Stromal cell of bone marrow (primary cell): ENCODE measurements around the gene MAGI1.
"Not testable (repeated sequence)": the region's sequence is repeated elsewhere in the genome, so short reads cannot be mapped to it uniquely, and the experiment has no call there.

Source experiments
- DNase-seq: peaks from one replicate; pipeline ENCODE4 v3.0.0-alpha.2; 2012; ENCODE audit warnings: low read depth

MAGI1 gene

GRCh38 chr3:65749066-65749465 lies 289.7 kb downstream of the MAGI1 start:
- no peak for DNase-seq

GRCh38 chr3:65748326-65748725 lies 290.4 kb downstream of the MAGI1 start:
- no peak for DNase-seq

GRCh38 chr3:65746848-65747247 lies 291.9 kb downstream of the MAGI1 start:
- DNase-seq: no peak

- no peak for DNase-seq
Observed at GRCh38 chr3:65745306-65745705, 293.4 kb downstream of the MAGI1 start.

- DNase-seq: no peak
Observed at GRCh38 chr3:65742914-65743313, 295.8 kb downstream of the MAGI1 start.

GRCh38 chr3:65741540-65741939 lies 297.2 kb downstream of the MAGI1 start:
- no peak for DNase-seq

GRCh38 chr3:65739901-65740541 lies 298.7 kb downstream of the MAGI1 start:
- no peak for DNase-seq

- no peak for DNase-seq
Observed at GRCh38 chr3:65734792-65735191, 303.9 kb downstream of the MAGI1 start.

- no peak for DNase-seq
Observed at GRCh38 chr3:65734382-65734781, 304.3 kb downstream of the MAGI1 start.

- DNase-seq: no peak
Observed at GRCh38 chr3:65733459-65733858, 305.3 kb downstream of the MAGI1 start.

- peak; percentile 65 for DNase-seq
Observed at GRCh38 chr3:65732051-65732935, 306.4 kb downstream of the MAGI1 start.

GRCh38 chr3:65730449-65730848 lies 308.3 kb downstream of the MAGI1 start:
- no peak for DNase-seq

GRCh38 chr3:65729973-65730372 lies 308.7 kb downstream of the MAGI1 start:
- no peak for DNase-seq

- peak; percentile 90 for DNase-seq
Observed at GRCh38 chr3:65729555-65729954, 309.2 kb downstream of the MAGI1 start.

- DNase-seq: no peak
Observed at GRCh38 chr3:65728138-65728537, 310.6 kb downstream of the MAGI1 start.

GRCh38 chr3:65723985-65724384 lies 314.7 kb downstream of the MAGI1 start:
- DNase-seq: no peak

- no peak for DNase-seq
Observed at GRCh38 chr3:65723011-65723410, 315.7 kb downstream of the MAGI1 start.

GRCh38 chr3:65720989-65721737 lies 317.6 kb downstream of the MAGI1 start:
- DNase-seq: no peak

- not testable (repeated sequence) for DNase-seq
Observed at GRCh38 chr3:65719639-65720038, 319.1 kb downstream of the MAGI1 start.

- no peak for DNase-seq
Observed at GRCh38 chr3:65717676-65718346, 320.9 kb downstream of the MAGI1 start.

GRCh38 chr3:65716071-65716751 lies 322.5 kb downstream of the MAGI1 start:
- DNase-seq: no peak

GRCh38 chr3:65714134-65714533 lies 324.6 kb downstream of the MAGI1 start:
- no peak for DNase-seq
